ENCODE results near the gene FOXK2. TPM values are rescaled to one million over a fixed set of nuclear protein-coding genes. Genes with fewer than 3 reads are reported as not detected.
A peak's percentile ranks its signal among the peaks of the same experiment; 100 is the strongest.

FOXK2 gene
- polyA plus RNA-seq, 2 of the 4 experiments (the other 2 are of a cell fraction) = 34.8 to 39.2 TPM

DNA sequence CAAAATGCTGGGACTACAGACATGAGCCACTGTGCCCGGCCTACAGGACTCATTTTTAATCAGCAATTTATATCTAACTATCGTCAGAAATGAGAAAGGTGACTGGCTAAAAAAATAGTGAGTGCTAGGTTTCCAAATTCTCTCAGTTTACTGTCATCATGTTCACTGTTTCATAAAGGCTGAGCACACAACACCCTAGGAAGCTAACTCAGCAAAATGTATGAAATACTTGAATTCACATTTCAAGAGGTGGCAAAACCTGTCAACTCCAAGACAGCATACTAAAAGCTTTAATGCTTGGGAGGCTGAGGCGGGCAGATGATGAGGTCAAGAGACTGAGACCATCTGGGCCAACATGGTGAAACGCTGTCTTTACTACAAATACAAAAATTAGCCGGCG lies 112.0 kb downstream of the FOXK2 start:
- no peaks in the 10 kb centered on the region for H3K9me3 ChIP-seq
- WGBS (ENCODE audit: missing lambda C conversion rate) = 81% methylated on average over 6 of the region's 6 CpGs
- H3K4me2 ChIP-seq = no peak overlapping the region
- TF ChIP-seq CHD4 (IDR thresholded peaks at IDR 0.05; ENCODE audit: borderline replicate concordance) = no peak
- TF ChIP-seq ZSCAN20 (CRISPR knock-in tag; IDR thresholded peaks at IDR 0.05) = no peak
- TF ChIP-seq NFE2L2 (conservative IDR thresholded peaks at IDR 0.05; ENCODE audit: low read length) = no peak
- TF ChIP-seq MAZ (IDR thresholded peaks at IDR 0.05; ENCODE audit: borderline replicate concordance, low read depth, low read length) = no peak
- no peak for TF ChIP-seq ESRRA (IDR thresholded peaks at IDR 0.05; ENCODE audit: borderline replicate concordance, low read length)
- peak; percentile 76 for TF ChIP-seq MAFK (IDR thresholded peaks at IDR 0.05; ENCODE audit: partially characterized antibody)
- TF ChIP-seq, protein P1, sequence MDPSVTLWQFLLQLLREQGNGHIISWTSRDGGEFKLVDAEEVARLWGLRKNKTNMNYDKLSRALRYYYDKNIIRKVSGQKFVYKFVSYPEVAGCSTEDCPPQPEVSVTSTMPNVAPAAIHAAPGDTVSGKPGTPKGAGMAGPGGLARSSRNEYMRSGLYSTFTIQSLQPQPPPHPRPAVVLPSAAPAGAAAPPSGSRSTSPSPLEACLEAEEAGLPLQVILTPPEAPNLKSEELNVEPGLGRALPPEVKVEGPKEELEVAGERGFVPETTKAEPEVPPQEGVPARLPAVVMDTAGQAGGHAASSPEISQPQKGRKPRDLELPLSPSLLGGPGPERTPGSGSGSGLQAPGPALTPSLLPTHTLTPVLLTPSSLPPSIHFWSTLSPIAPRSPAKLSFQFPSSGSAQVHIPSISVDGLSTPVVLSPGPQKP (IDR thresholded peaks at IDR 0.05; ENCODE audit: low read depth, low read length) = no peak
- POLR2A ChIA-PET = no interaction called here
- no peak for FAIRE-seq
- no peaks in the 10 kb centered on the region for H3K4me1 ChIP-seq
- H3K27ac ChIP-seq = no peak overlapping the region
- H3K4me3 ChIP-seq = no peak overlapping the region
- no peak for DNase-seq (ENCODE audit: low read depth in 1 of 2, low spot score in 1 of 2)
- no peak for ATAC-seq
- CTCF ChIA-PET = interaction anchor here (0.9 to 1.5 kb wide), 2 partner anchors 10 kb away, joined by 3 to 5 read pairs; no protein-coding TSS in a partner anchor

GRCh38 chr17:82632451-82632850 lies 112.9 kb downstream of the FOXK2 start:
- no peak for ATAC-seq
- ChIA-PET POLR2A (no interaction called here), CTCF (interaction anchor here (1.2 to 1.5 kb wide), 2 partner anchors 10 kb away, joined by 3 to 5 read pairs; no protein-coding TSS in a partner anchor)
- H3K4me1 ChIP-seq = no peaks in the 10 kb centered on the region
- WGBS (ENCODE audit: missing lambda C conversion rate) = 95% methylated on average over 8 of the region's 8 CpGs
- H3K9me3 ChIP-seq = no peaks in the 10 kb centered on the region
- no peak overlapping the region for H3K4me3 ChIP-seq
- TF ChIP-seq CHD4 (IDR thresholded peaks at IDR 0.05; ENCODE audit: borderline replicate concordance) (no peak), TFCP2L1 (CRISPR knock-in tag; IDR thresholded peaks at IDR 0.05) (no peak), POLR2AphosphoS2 (conservative IDR thresholded peaks at IDR 0.05; ENCODE audit: low read length) (no peak), EHMT2 (IDR thresholded peaks at IDR 0.05; ENCODE audit: low read depth) (no peak), KDM5A (IDR thresholded peaks at IDR 0.05) (no peak), FOSB (CRISPR knock-in tag; IDR thresholded peaks at IDR 0.05) (no peak), BHLHE40 (IDR thresholded peaks at IDR 0.05; ENCODE audit: low read depth, low read length) (no peak), JUN (IDR thresholded peaks at IDR 0.05) (no peak), FOSL2 (IDR thresholded peaks at IDR 0.05) (no peak), FOSL2 (CRISPR knock-in tag; IDR thresholded peaks at IDR 0.05) (no peak), RAD21 (conservative IDR thresholded peaks at IDR 0.05 in 1 of 2, IDR thresholded peaks at IDR 0.05 in 1 of 2) (no peak), SMC3 (IDR thresholded peaks at IDR 0.05) (no peak), SREBF2 (IDR thresholded peaks at IDR 0.05) (no peak), RFX5 (IDR thresholded peaks at IDR 0.05) (no peak), CBX2 (IDR thresholded peaks at IDR 0.05; ENCODE audit: borderline replicate concordance, low read depth) (no peak)
- TF ChIP-seq, protein P2, sequence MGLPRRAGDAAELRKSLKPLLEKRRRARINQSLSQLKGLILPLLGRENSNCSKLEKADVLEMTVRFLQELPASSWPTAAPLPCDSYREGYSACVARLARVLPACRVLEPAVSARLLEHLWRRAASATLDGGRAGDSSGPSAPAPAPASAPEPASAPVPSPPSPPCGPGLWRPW (IDR thresholded peaks at IDR 0.05) = no peak
- no peak for DNase-seq (ENCODE audit: low read depth in 1 of 2, low spot score in 1 of 2)
- no peak overlapping the region for H3K4me2 ChIP-seq
- no peak for FAIRE-seq
- H3K27ac ChIP-seq = no peak overlapping the region

GRCh38 chr17:82633343-82633742 lies 113.8 kb downstream of the FOXK2 start:
- no peak overlapping the region for H3K4me3 ChIP-seq
- no peak overlapping the region for H3K4me2 ChIP-seq
- TF ChIP-seq EHF (CRISPR knock-in tag; IDR thresholded peaks at IDR 0.05) (no peak), RARB (CRISPR knock-in tag; IDR thresholded peaks at IDR 0.05) (no peak), MAZ (IDR thresholded peaks at IDR 0.05; ENCODE audit: borderline replicate concordance, low read depth, low read length) (no peak), CHD4 (IDR thresholded peaks at IDR 0.05; ENCODE audit: borderline replicate concordance) (no peak), NR3C1 (IDR thresholded peaks at IDR 0.05) (no peak), HOXA7 (CRISPR knock-in tag; IDR thresholded peaks at IDR 0.05) (no peak), TFCP2L1 (CRISPR knock-in tag; IDR thresholded peaks at IDR 0.05) (no peak), GATA3 (IDR thresholded peaks at IDR 0.05; ENCODE audit: borderline replicate concordance) (no peak), ZNF302 (CRISPR knock-in tag; IDR thresholded peaks at IDR 0.05) (no peak), PHF8 (IDR thresholded peaks at IDR 0.05; ENCODE audit: borderline replicate concordance, low read depth) (no peak), CEBPB (IDR thresholded peaks at IDR 0.05) (no peak)
- TF ChIP-seq, protein P3, sequence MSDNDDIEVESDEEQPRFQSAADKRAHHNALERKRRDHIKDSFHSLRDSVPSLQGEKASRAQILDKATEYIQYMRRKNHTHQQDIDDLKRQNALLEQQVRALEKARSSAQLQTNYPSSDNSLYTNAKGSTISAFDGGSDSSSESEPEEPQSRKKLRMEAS (IDR thresholded peaks at IDR 0.05) = no peak
- TF ChIP-seq, protein P4, sequence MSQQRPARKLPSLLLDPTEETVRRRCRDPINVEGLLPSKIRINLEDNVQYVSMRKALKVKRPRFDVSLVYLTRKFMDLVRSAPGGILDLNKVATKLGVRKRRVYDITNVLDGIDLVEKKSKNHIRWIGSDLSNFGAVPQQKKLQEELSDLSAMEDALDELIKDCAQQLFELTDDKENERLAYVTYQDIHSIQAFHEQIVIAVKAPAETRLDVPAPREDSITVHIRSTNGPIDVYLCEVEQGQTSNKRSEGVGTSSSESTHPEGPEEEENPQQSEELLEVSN (IDR thresholded peaks at IDR 0.05; ENCODE audit: borderline replicate concordance, low read depth) = no peak
- H3K4me1 ChIP-seq = no peaks in the 10 kb centered on the region
- no peak for DNase-seq (ENCODE audit: low read depth in 1 of 2, low spot score in 1 of 2)
- ChIA-PET CTCF (interaction anchor here (1.2 kb wide), 1 partner anchor 9 kb away, joined by 3 read pairs; no protein-coding TSS in a partner anchor), POLR2A (no interaction called here)
- no peak overlapping the region for H3K27ac ChIP-seq
- ATAC-seq = no peak
- no peaks in the 10 kb centered on the region for H3K9me3 ChIP-seq
- no peak for FAIRE-seq
